ENCODE results near the gene YIPF1.

- no peak for TF ChIP-seq CTCF (IDR thresholded peaks at IDR 0.05)
- TF ChIP-seq POLR2A (IDR thresholded peaks at IDR 0.05), result no peak
These were observed 916 bp downstream of the YIPF1 start for GRCh38 chr1:53888681-53889080.

All from tibial nerve (tissue), 3 donors.